Endothelial cell of umbilical vein (primary cell): ENCODE data around the gene KATNAL1. TPM values are rescaled to one million over a fixed set of nuclear protein-coding genes. Genes with fewer than 3 reads are reported as not detected.

Experiments
- BruUV-seq: library from RNA; stranded (reverse); fragments of 400-500 nt; replicated peaks from 2 replicates; lab custom pipeline; 2021; lab: Mats Ljungman, UMichigan
- CTCF ChIA-PET: fragments of 300-600, 350-600 bp; sonication (Branson Sonifier 250); formaldehyde crosslinking; loops from one replicate; lab custom pipeline; 2021; ENCODE audit warnings: antibody characterized with exemption, inconsistent platforms; lab: Charles Lee
- POLR2A ChIA-PET: fragments of 300-600, 350-600 bp; sonication (Branson Sonifier 250); formaldehyde crosslinking; loops from one replicate; lab custom pipeline; 2021; ENCODE audit warnings: antibody characterized with exemption, inconsistent platforms; lab: Charles Lee
- DNase-seq: peaks from one replicate; pipeline ENCODE4 v3.0.0-alpha.2; 2011; ENCODE audit warnings: low read depth, low spot score
- FAIRE-seq: peaks from 2 replicates; lab custom pipeline; 2011; peaks lifted over from hg19 to GRCh38; lab: Jason Lieb, UNC
- H2AFZ ChIP-seq: 2 replicates; pipeline ENCODE4 v1.6.0; 2012; ENCODE audit warnings: low read depth, low read length, control low read depth, inconsistent platforms
- H3K27ac ChIP-seq: 2 replicates; pipeline ENCODE4 v1.5.1; 2011; ENCODE audit warnings: low read depth, mild to moderate bottlenecking, control low read depth, low read length, moderate library complexity; ENCODE audit not compliant: insufficient read depth
- H3K27me3 ChIP-seq, 2 experiments: 2 replicates each; pipeline versions ENCODE4 v1.6.0 to v1.6.1; 2011; ENCODE audit warnings: low read length in 2 of 2, mixed read lengths in 1 of 2; ENCODE audit not compliant: control insufficient read depth in 2 of 2, insufficient read depth in 2 of 2
- H3K36me3 ChIP-seq, 2 experiments: 2 replicates in 1 of 2; 3 replicates in 1 of 2; pipeline ENCODE4 v1.5.1; 2011; ENCODE audit warnings: low read length in 2 of 2, mild to moderate bottlenecking in 1 of 2, moderate library complexity in 1 of 2; ENCODE audit not compliant: control insufficient read depth in 2 of 2, insufficient read depth in 2 of 2; ENCODE audit errors: extremely low read depth in 1 of 2
- H3K4me1 ChIP-seq: 3 replicates; pipeline ENCODE4 v1.5.1; 2011; ENCODE audit warnings: mild to moderate bottlenecking, low read length; ENCODE audit not compliant: control insufficient read depth, insufficient read depth; ENCODE audit errors: extremely low read depth
- H3K4me2 ChIP-seq: 2 replicates; pipeline ENCODE4 v1.6.1; 2011; ENCODE audit warnings: low read length, control low read depth, mixed read lengths; ENCODE audit not compliant: insufficient read depth
- H3K4me3 ChIP-seq, 3 experiments: fragments of 200-600 bp in 1 of 3; sonication (generic), shearing (Covaris generic) in 1 of 3; replicated peaks in 1 of 3; 2 replicates each; pipeline ENCODE4 v1.5.1; 2011 to 2016; ENCODE audit warnings: control low read depth in 3 of 3, low read length in 3 of 3, mild to moderate bottlenecking in 2 of 3, inconsistent platforms in 1 of 3, low read depth in 1 of 3, moderate library complexity in 1 of 3; ENCODE audit not compliant: insufficient read depth in 1 of 3
- H3K79me2 ChIP-seq: 2 replicates; pipeline ENCODE4 v1.6.0; 2012; ENCODE audit warnings: low read length, inconsistent platforms; ENCODE audit not compliant: control insufficient read depth, insufficient read depth
- H3K9ac ChIP-seq: replicated peaks from 2 replicates; pipeline ENCODE3; 2011; ENCODE audit warnings: low read length, control low read depth; ENCODE audit not compliant: insufficient read depth; ENCODE audit errors: extremely low read depth
- H3K9me1 ChIP-seq: replicated peaks from 3 replicates; pipeline ENCODE4 v1.6.0; 2011; ENCODE audit warnings: mild to moderate bottlenecking, low read length; ENCODE audit not compliant: control insufficient read depth, insufficient read depth; ENCODE audit errors: extremely low read depth
- H3K9me3 ChIP-seq: replicated peaks from 2 replicates; pipeline ENCODE4 v1.5.1; 2012; ENCODE audit warnings: low read length, inconsistent platforms; ENCODE audit not compliant: control insufficient read depth, insufficient read depth
- H4K20me1 ChIP-seq: replicated peaks from 2 replicates; pipeline ENCODE3; 2011; ENCODE audit warnings: mild to moderate bottlenecking, low read length; ENCODE audit not compliant: control insufficient read depth, insufficient read depth; ENCODE audit errors: extremely low read depth
- CTCF ChIP-seq, 2 donors: IDR thresholded peaks; 1 replicate in 1 of 2; 2 replicates in 1 of 2; pipeline ENCODE4 v1.5.1; 2011; ENCODE audit warnings: low read length in 2 of 2, mild to moderate bottlenecking in 2 of 2, moderate library complexity in 2 of 2, control low read depth in 1 of 2, inconsistent platforms in 1 of 2, low read depth in 1 of 2; ENCODE audit not compliant: insufficient read depth in 1 of 2; ENCODE audit errors: extremely low read depth in 1 of 2
- EZH2 ChIP-seq: IDR thresholded peaks from 2 replicates; pipeline ENCODE4 v1.6.1; 2012; ENCODE audit warnings: borderline replicate concordance, low read depth, mild to moderate bottlenecking, moderate library complexity, low read length, inconsistent platforms; ENCODE audit not compliant: severe bottlenecking
- FOS ChIP-seq: IDR thresholded peaks from 2 replicates; pipeline ENCODE4 v1.6.1; 2011; ENCODE audit warnings: mild to moderate bottlenecking, low read length, moderate library complexity, borderline replicate concordance; ENCODE audit not compliant: insufficient read depth
- GATA2 ChIP-seq: IDR thresholded peaks from 2 replicates; pipeline ENCODE4 v1.7.0; 2011; ENCODE audit warnings: low read depth, mild to moderate bottlenecking, moderate library complexity, mixed read lengths, low read length; ENCODE audit not compliant: insufficient read length, insufficient read depth
- JUN ChIP-seq: IDR thresholded peaks from 2 replicates; pipeline ENCODE4 v1.6.1; 2011; ENCODE audit warnings: borderline replicate concordance, low read depth; ENCODE audit not compliant: insufficient read length, insufficient read depth
- MAX ChIP-seq: IDR thresholded peaks from 2 replicates; pipeline ENCODE4 v1.6.1; 2011; ENCODE audit not compliant: insufficient read depth, insufficient read length
- MYC ChIP-seq: IDR thresholded peaks from one replicate; pipeline ENCODE4 v1.6.1; 2011; ENCODE audit warnings: mild to moderate bottlenecking, low read depth, low read length
- POLR2A ChIP-seq: IDR thresholded peaks from 2 replicates; pipeline ENCODE4 v1.6.1; 2012; ENCODE audit warnings: low read depth, mild to moderate bottlenecking, control low read depth, low read length
- POLR2AphosphoS5 ChIP-seq: IDR thresholded peaks from 2 replicates; pipeline ENCODE4 v1.6.1; 2012; ENCODE audit warnings: low read depth, mild to moderate bottlenecking, control low read depth, low read length, moderate library complexity; ENCODE audit not compliant: insufficient read depth
- dilution Hi-C: fragments of 300-500 bp; cut with MboI; formaldehyde crosslinking; loops from one replicate; pipeline ENCODE4 v1.15.0; 2019; ENCODE audit warnings: low sequenced_read_pairs; ENCODE audit not compliant: extremely low pct_ligation_motif_present
- intact Hi-C: fragments of 100-400 bp; cut with micrococcal nuclease; formaldehyde crosslinking; loops from one replicate; pipeline ENCODE4 v1.10.0; 2022
- polyA plus RNA-seq, 4 experiments: library from polyadenylated mRNA; depleted of rRNA in 3 of 4; stranded (reverse) in 3 of 4; unstranded in 1 of 4; fragments of >200 nt; gene quantifications; 2 replicates each; pipeline versions ENCODE4 v1.2.1 to v1.2.3, GENCODE V29; 2011 to 2012; ENCODE audit warnings: missing spikeins in 1 of 4
- total RNA-seq: library from RNA; stranded (reverse); gene quantifications from 2 replicates; pipeline ENCODE4 v1.2.3, GENCODE V29; 2021

KATNAL1 gene
- total and polyA plus RNA-seq, 2 donors (not counting 3 experiments of a cell fraction or from before 2014, with no cell fraction given): 7.2 to 49.2 TPM

DNA sequence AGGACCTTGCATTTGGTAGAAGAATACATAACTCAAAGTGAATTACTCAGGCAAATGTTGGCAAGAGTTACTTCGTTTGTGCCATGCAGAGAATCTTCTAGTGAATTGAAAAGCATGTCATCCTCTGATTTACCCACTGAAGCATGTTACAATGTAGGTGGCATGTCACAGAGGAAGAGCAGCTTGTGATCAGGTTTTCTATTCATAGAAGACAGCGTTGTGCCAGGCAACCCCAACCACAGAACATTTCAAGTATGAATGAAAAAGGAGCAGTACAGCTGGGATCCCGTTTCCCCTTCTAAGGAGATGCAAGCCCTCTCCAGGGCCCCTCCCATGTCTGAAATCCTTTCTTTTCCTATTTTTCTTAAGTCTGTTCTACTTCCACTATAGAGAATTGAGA, 6.0 kb upstream of the KATNAL1 start:
- no peak overlapping the region for H2AFZ ChIP-seq
- ChIA-PET POLR2A (no interaction called here), CTCF (interaction anchor here (1.0 kb wide), 1 partner anchor 180 kb away, joined by 4 read pairs; no protein-coding TSS in a partner anchor)
- no peaks in the 10 kb centered on the region for H3K79me2 ChIP-seq
- dilution Hi-C loops (no loop called here), intact Hi-C loops (no loop called here)
- H3K4me3 ChIP-seq: no peak overlapping the region
- no peak for TF ChIP-seq MYC
- TF ChIP-seq MAX: no peak
- no peak overlapping the region for H3K4me2 ChIP-seq
- BruUV-seq: no TSS peak
- FAIRE-seq (no peak), DNase-seq (no peak)
- H3K27me3 ChIP-seq: no peaks in the 10 kb centered on the region
- no peaks in the 10 kb centered on the region for H3K9me3 ChIP-seq
- H4K20me1 ChIP-seq: no peaks in the 10 kb centered on the region
- H3K9me1 ChIP-seq: no peaks in the 10 kb centered on the region
- H3K9ac ChIP-seq: no peak overlapping the region
- H3K36me3 ChIP-seq: no peaks in the 10 kb centered on the region
- no peak overlapping the region for H3K27ac ChIP-seq
- H3K4me1 ChIP-seq: peaks cover 15% of the 10 kb centered on the region

- Histone ChIP-seq H3K79me2 (no peaks in the 10 kb centered on the region), H3K9ac (no peak overlapping the region), H3K4me2 (peak overlapping the region; percentile 30), H3K36me3 (no peaks in the 10 kb centered on the region), H3K9me3 (no peaks in the 10 kb centered on the region), H4K20me1 (no peaks in the 10 kb centered on the region), H3K4me3 (no peak overlapping the region), H3K27me3 (no peaks in the 10 kb centered on the region), H3K4me1 (peaks cover 16% of the 10 kb centered on the region), H3K9me1 (no peaks in the 10 kb centered on the region), H2AFZ (no peak overlapping the region), H3K27ac (no peak overlapping the region)
- FAIRE-seq (peak; percentile 55), DNase-seq (peak; percentile 74)
- ChIA-PET CTCF (interaction anchor here (1.0 kb wide), 1 partner anchor 180 kb away, joined by 4 read pairs; no protein-coding TSS in a partner anchor), POLR2A (no interaction called here)
- intact Hi-C loops (no loop called here), dilution Hi-C loops (no loop called here)
- BruUV-seq: no TSS peak
- TF ChIP-seq POLR2A: no peak
- no peak for TF ChIP-seq GATA2
- TF ChIP-seq CTCF (IDR thresholded peaks at IDR 0.05; ENCODE audit: extremely low read depth in 1 of 2, insufficient read depth in 1 of 2, low read depth in 1 of 2, low read length in 2 of 2): no peak
- no peak for TF ChIP-seq FOS
- no peak for TF ChIP-seq MAX
- TF ChIP-seq MYC: no peak
- TF ChIP-seq JUN: no peak
- no peak for TF ChIP-seq POLR2AphosphoS5
- TF ChIP-seq EZH2: no peak
Observed at GRCh38 chr13:30312904-30313303, 5.6 kb upstream of the KATNAL1 start.
